ENCODE measurements around the gene DCX. TPM values are rescaled to one million over a fixed set of nuclear protein-coding genes. Genes with fewer than 3 reads are reported as not detected.

DCX gene
- polyA plus RNA-seq, 1 donor (not counting 4 experiments of a cell fraction or from before 2014, with no cell fraction given), result not detected

GRCh38 chrX:111372086-111372485 lies 39.9 kb downstream of the DCX start:
- Histone ChIP-seq H3K4me3 (ENCODE audit: control insufficient read depth in 2 of 3, extremely low read depth in 1 of 3, insufficient read depth in 2 of 3, low read depth in 1 of 3, low read length in 3 of 3) (no peak overlapping the region), H3K27me3 (ENCODE audit: control insufficient read depth, extremely low read depth, insufficient read depth, low read length) (peaks cover 6% of the 10 kb centered on the region), H3K27ac (ENCODE audit: control insufficient read depth, insufficient read depth, low read length) (no peak overlapping the region), H3K9me1 (ENCODE audit: control insufficient read depth, extremely low read depth, insufficient read depth, low read length) (no peaks in the 10 kb centered on the region), H3K4me1 (ENCODE audit: control insufficient read depth, extremely low read depth, insufficient read depth, low read length) (no peaks in the 10 kb centered on the region), H2AFZ (ENCODE audit: control insufficient read depth, low read length) (no peak overlapping the region), H4K20me1 (ENCODE audit: control insufficient read depth, extremely low read depth, insufficient read depth, low read length) (no peaks in the 10 kb centered on the region), H3K36me3 (ENCODE audit: control insufficient read depth in 2 of 2, extremely low read depth in 1 of 2, insufficient read depth in 2 of 2, low read length in 2 of 2) (no peaks in the 10 kb centered on the region), H3K9ac (ENCODE audit: control insufficient read depth, extremely low read depth, insufficient read depth, low read length) (no peak overlapping the region), H3K9me3 (ENCODE audit: control insufficient read depth, low read depth, low read length) (no peaks in the 10 kb centered on the region), H3K79me2 (ENCODE audit: control insufficient read depth, insufficient read depth, low read length) (no peaks in the 10 kb centered on the region), H3K4me2 (ENCODE audit: control insufficient read depth, extremely low read depth, insufficient read depth, low read depth, low read length) (no peak overlapping the region)
- TF ChIP-seq CTCF (optimal IDR thresholded peaks at IDR 0.05 in 1 of 3, IDR thresholded peaks at IDR 0.05 in 1 of 3, conservative IDR thresholded peaks at IDR 0.05 in 1 of 3; ENCODE audit: extremely low read depth in 1 of 3, insufficient read depth in 2 of 3, low read length in 3 of 3) (no peak), EZH2 (IDR thresholded peaks at IDR 0.05; ENCODE audit: low read length) (no peak)
- no peak for DNase-seq (ENCODE audit: low read depth, low spot score)
- no peak for FAIRE-seq
- dilution Hi-C loops (cut with MboI; ENCODE audit: extremely low pct_ligation_motif_present, low sequenced_read_pairs), result no loop called here

GRCh38 chrX:111365770-111366325 lies 46.1 kb downstream of the DCX start:
- no peak for TF ChIP-seq EZH2 (IDR thresholded peaks at IDR 0.05; ENCODE audit: low read length)
- no peak for TF ChIP-seq CTCF (optimal IDR thresholded peaks at IDR 0.05 in 1 of 3, IDR thresholded peaks at IDR 0.05 in 1 of 3, conservative IDR thresholded peaks at IDR 0.05 in 1 of 3; ENCODE audit: extremely low read depth in 1 of 3, insufficient read depth in 2 of 3, low read length in 3 of 3)
- H3K9me1 ChIP-seq (ENCODE audit: control insufficient read depth, extremely low read depth, insufficient read depth, low read length), result no peaks in the 10 kb centered on the region
- H3K36me3 ChIP-seq (ENCODE audit: control insufficient read depth in 2 of 2, extremely low read depth in 1 of 2, insufficient read depth in 2 of 2, low read length in 2 of 2), result no peaks in the 10 kb centered on the region
- FAIRE-seq (no peak), DNase-seq (ENCODE audit: low read depth, low spot score) (no peak)
- H3K4me3 ChIP-seq (ENCODE audit: control insufficient read depth in 2 of 3, extremely low read depth in 1 of 3, insufficient read depth in 2 of 3, low read depth in 1 of 3, low read length in 3 of 3), result no peak overlapping the region
- no peak overlapping the region for H3K4me2 ChIP-seq (ENCODE audit: control insufficient read depth, extremely low read depth, insufficient read depth, low read depth, low read length)
- dilution Hi-C loops (cut with MboI; ENCODE audit: extremely low pct_ligation_motif_present, low sequenced_read_pairs), result no loop called here
- no peaks in the 10 kb centered on the region for H3K9me3 ChIP-seq (ENCODE audit: control insufficient read depth, low read depth, low read length)
- H2AFZ ChIP-seq (ENCODE audit: control insufficient read depth, low read length), result no peak overlapping the region
- H4K20me1 ChIP-seq (ENCODE audit: control insufficient read depth, extremely low read depth, insufficient read depth, low read length), result no peaks in the 10 kb centered on the region
- H3K79me2 ChIP-seq (ENCODE audit: control insufficient read depth, insufficient read depth, low read length), result no peaks in the 10 kb centered on the region
- no peaks in the 10 kb centered on the region for H3K4me1 ChIP-seq (ENCODE audit: control insufficient read depth, extremely low read depth, insufficient read depth, low read length)
- H3K27ac ChIP-seq (ENCODE audit: control insufficient read depth, insufficient read depth, low read length), result no peak overlapping the region
- H3K9ac ChIP-seq (ENCODE audit: control insufficient read depth, extremely low read depth, insufficient read depth, low read length), result no peak overlapping the region
- H3K27me3 ChIP-seq (ENCODE audit: control insufficient read depth, extremely low read depth, insufficient read depth, low read length), result peaks cover 6% of the 10 kb centered on the region
